ENCODE measurements around the gene MGAT5B.

DNA sequence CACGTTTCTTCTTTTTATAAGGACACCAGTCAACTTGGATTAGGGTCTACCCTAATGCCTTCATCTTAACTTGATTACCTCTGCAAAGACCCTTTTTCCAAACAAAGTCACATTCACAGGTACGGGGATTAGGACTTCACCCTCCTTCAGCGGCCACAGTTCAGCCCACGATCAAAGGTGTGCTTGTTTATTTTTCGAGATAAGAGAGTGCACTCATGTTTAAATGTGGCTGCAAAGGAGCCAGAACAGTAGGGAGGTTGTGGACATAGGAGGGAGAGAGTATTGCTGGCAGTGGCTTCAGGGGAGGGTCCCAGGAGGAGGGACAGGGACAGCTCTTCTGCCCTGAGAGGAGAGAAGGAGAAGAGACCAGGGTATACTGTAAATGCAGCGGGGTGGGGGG is 46.7 kb downstream of the MGAT5B start:
- TF ChIP-seq POLR2A (IDR thresholded peaks at IDR 0.05): no peak
- TF ChIP-seq, protein P1, sequence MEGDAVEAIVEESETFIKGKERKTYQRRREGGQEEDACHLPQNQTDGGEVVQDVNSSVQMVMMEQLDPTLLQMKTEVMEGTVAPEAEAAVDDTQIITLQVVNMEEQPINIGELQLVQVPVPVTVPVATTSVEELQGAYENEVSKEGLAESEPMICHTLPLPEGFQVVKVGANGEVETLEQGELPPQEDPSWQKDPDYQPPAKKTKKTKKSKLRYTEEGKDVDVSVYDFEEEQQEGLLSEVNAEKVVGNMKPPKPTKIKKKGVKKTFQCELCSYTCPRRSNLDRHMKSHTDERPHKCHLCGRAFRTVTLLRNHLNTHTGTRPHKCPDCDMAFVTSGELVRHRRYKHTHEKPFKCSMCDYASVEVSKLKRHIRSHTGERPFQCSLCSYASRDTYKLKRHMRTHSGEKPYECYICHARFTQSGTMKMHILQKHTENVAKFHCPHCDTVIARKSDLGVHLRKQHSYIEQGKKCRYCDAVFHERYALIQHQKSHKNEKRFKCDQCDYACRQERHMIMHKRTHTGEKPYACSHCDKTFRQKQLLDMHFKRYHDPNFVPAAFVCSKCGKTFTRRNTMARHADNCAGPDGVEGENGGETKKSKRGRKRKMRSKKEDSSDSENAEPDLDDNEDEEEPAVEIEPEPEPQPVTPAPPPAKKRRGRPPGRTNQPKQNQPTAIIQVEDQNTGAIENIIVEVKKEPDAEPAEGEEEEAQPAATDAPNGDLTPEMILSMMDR (IDR thresholded peaks at IDR 0.05): no peak
- no peak for TF ChIP-seq EP300 (IDR thresholded peaks at IDR 0.05)
- no peak for TF ChIP-seq POLR2AphosphoS5 (IDR thresholded peaks at IDR 0.05)

Data from stomach (tissue), 4 donors.